Measurements from ENCODE around the gene ZNF44. TPM values are rescaled to one million over a fixed set of nuclear protein-coding genes. Genes with fewer than 3 reads are reported as not detected.
"Not testable (repeated sequence)": the region's sequence is repeated elsewhere in the genome, so short reads cannot be mapped to it uniquely, and the experiment has no call there.

Gene ZNF44
- 4.2 and 11.5 TPM in 2 replicates for total RNA-seq (2014; rRNA removed; shearing (Covaris generic))

DNA sequence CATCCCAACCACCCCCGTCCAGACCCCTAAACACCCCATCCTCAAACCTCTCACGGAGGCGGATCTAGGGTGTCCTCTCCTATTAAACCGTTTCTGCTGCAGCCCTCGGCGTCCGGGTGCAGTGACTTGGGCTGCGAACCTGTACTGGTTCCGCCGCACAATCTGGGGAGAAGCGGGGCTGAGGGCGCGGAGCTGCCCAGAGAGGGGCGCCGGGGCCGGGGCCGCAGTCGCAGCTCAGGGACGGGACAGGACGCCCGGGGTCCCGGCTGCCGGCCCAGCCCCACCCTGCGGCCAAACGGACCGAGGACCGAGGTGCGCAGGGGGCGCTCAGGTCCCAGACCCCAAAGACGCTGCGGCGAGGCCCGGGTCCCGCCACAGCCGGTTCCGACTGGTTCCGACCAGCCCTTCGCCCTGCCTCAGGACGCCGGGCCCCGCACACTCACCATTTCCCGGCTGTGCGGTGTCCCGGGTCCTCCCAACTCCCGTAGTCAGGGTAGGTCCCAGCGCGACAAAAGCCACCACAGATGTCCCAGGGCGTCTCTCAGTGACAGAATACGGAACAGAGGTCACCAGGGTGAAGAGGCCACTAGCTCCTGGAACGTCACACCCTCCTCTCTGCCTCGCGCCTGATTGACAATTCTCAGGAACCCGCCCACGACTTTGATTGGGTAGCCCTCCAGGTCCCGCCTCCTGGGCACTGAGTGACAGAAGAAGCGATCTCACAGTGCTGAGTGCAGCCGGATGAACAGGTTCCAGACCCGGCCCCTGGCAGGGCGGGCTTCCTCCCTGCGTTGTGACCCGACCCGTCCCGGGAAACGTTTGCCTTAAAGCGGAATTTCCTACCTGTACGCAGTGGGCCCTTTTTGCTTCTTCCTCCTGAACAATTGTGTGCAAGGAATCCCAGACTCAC is at the start of gene ZNF44:
Gene ZNF44, minus strand, starts transcription at position 635 of the 910 bp plus-strand sequence. Its CDS starts 189 bp downstream, at position 446.
- DNase-seq (ENCODE audit: low read depth), result peak; percentile 96

DNA sequence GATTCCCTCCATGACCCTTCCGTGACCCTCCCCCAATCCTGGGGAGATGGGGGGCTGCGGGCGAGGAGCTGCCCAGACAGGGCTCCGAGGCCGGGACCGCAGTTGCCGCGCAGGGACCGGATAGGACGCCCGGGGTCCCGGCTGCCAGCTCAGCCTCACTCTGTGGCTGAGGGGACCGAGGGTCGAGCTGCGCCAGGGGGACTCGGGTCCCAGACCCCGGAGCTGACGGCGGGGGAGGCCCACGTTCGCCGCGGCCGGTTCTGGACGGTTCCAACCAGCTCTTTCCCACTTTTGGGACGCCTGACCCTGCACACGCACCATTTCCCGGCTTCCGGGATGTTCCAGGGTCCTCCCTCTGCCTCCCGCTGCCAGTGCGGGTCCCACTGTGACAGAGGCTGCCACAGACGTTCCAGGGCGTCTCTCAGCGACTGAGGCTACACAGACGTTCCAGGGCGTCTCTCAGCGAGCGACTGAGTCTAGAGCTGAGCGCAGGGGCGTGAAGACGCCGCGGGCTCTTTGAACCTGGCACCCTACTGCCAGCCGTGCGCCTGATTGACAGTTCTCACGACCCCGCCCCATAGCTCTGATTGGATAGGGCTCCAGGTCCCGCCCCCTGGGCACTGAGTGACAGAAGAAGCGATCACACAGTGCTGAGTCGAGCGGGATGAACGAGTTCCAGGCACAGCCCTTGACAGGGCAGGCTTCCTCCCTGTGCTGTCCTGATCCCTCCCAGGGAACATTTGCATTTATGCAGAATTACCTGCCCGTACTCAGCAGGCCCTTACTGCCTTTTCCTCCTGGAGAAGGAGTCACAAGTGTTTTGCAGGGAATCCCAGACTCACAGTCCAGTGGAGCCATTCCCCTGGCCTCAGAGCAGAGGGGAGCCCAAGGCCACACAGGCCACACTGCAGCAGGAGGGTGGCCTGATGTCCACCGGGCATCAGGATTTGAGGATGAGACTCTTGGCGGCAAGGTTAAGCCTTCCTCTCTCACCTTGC is 38.8 kb upstream of the ZNF44 start, which contains the start of gene ZNF563:
Gene ZNF563, minus strand, starts transcription at position 472 of the 998 bp plus-strand sequence. Its CDS starts 151 bp downstream, at position 321.
- peak; percentile 94 for DNase-seq (ENCODE audit: low read depth)

DNA sequence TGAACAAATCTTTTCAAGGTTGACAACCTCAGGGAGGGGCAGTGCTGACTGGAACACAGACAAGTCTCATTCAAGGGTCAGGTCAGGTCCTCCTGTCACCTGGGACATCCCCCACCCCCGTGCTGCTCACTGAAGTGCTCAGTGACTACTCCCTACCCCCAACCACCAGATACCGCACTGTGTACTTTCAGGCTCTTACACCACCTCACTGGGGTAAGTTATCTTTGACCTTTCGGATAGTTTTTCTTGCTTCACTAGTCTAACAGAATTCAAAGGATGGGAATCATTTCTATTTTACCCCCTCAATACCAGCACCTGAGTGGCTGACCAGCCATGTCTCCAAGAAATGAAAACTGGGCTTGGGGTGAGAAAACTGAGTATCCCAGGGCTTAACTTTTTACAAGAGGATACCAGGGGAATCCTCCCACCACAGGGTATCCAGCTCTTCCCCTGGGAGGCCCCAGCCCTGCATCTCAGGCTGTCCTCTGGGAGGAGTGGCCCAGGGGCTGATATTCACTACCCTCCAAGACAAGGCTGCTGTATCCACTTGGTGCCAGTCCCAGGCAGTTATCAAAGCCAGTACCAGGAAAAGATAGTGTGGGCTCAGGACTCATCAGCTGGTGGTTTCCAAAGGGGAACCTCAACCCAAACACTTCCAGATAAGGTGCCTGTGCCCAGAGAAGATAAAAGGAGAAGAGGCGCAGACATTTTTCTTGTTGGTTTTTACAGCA is 36.7 kb upstream of the ZNF44 start:
- DNase-seq (ENCODE audit: low read depth), result no peak

- DNase-seq (ENCODE audit: low read depth), result no peak
Measured at GRCh38 chr19:12330340-12330739, 35.7 kb upstream of the ZNF44 start.

GRCh38 chr19:12325690-12326089 is 31.0 kb upstream of the ZNF44 start:
- DNase-seq (ENCODE audit: low read depth), result no peak

- DNase-seq (ENCODE audit: low read depth), result no peak
Measured at GRCh38 chr19:12318782-12319413, 24.2 kb upstream of the ZNF44 start.

DNA sequence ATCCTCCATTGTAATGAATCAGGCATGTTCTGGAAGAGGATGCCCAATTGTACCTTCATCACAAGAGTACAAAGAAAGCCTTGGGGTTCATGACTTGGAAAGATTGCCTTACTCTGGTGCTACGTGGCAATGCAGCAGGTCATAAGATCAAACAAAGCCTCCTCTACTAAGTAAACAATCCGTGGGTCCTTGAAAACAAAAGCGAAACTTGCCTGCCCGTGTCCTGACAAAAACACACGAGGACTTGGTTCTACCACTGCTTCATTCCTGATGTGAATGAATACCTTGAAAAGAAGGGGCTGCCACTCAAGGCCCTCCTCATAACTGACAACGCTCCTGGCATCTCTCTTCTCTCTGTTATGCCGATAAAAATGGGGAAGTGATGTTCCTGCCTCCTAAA is 19.9 kb upstream of the ZNF44 start:
- peak; percentile 17 for DNase-seq (ENCODE audit: low read depth)

DNA sequence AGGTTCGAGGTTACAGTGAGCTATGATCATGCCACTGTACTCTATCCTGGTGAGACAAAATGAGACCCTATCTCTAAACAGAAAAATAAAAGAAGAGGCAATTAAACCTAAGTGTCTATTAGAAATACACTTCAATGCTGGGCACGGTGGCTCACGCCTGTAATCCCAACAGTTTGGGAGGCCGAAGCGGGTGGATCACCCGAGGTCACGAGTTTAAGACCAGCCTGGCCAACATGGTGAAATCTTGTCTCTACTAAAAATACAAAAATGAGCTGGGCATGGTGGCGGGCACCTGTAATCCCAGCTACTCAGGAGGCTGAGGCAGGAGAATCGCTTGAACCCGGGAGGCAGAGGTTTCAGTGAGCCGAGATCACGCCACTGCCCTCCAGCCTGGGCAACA is 14.2 kb upstream of the ZNF44 start:
- not testable (repeated sequence) for DNase-seq (ENCODE audit: low read depth)

GRCh38 chr19:12295191-12295590 is 508 bp upstream of the ZNF44 start:
- DNase-seq (ENCODE audit: low read depth), result no peak

DNA sequence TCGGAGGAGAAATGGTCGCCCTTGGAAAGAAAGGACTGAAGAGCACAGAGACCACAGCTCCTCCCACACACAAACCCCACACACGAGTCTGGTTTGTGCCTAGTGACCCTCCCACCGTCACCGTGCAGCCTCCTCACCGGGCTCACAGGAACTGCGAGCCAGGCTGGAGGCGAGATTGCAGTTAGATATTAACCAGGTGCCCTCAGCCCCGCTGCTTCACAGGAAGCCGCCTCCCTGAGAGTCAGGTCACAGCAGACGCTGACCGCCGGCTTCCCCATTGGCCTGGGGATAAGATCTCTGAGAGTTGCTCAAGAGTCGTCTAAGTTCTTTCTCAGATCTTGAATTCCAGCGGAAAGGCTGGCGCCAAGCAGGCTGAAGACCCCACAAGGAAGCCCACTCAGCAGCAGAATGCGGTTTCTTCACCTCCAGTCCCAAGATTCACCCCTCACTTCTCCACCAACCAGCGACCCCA is 870 bp downstream of the ZNF44 start:
- DNase-seq (ENCODE audit: low read depth), result peak; percentile 84

DNA sequence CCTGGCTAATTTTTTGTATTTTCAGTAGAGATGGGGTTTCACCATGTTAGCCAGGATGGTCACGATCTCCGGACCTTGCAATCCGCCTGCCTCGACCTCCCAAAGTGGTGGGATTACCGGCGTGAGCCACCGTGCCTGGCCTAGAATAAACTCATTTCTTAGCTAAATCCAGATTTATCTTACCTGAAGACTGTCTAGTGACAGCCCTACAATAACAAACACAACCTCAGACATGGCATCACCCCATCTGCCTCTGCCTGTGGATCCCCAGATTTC is 5.0 kb downstream of the ZNF44 start:
- no peak for DNase-seq (ENCODE audit: low read depth)

GRCh38 chr19:12287958-12288500 is 6.7 kb downstream of the ZNF44 start:
- no peak for DNase-seq (ENCODE audit: low read depth)

GRCh38 chr19:12284631-12285030 is 10.1 kb downstream of the ZNF44 start:
- DNase-seq (ENCODE audit: low read depth), result no peak

GRCh38 chr19:12284226-12284625 is 10.5 kb downstream of the ZNF44 start:
- no peak for DNase-seq (ENCODE audit: low read depth)

- no peak for DNase-seq (ENCODE audit: low read depth)
Measured at GRCh38 chr19:12278713-12279112, 16.0 kb downstream of the ZNF44 start.

DNA sequence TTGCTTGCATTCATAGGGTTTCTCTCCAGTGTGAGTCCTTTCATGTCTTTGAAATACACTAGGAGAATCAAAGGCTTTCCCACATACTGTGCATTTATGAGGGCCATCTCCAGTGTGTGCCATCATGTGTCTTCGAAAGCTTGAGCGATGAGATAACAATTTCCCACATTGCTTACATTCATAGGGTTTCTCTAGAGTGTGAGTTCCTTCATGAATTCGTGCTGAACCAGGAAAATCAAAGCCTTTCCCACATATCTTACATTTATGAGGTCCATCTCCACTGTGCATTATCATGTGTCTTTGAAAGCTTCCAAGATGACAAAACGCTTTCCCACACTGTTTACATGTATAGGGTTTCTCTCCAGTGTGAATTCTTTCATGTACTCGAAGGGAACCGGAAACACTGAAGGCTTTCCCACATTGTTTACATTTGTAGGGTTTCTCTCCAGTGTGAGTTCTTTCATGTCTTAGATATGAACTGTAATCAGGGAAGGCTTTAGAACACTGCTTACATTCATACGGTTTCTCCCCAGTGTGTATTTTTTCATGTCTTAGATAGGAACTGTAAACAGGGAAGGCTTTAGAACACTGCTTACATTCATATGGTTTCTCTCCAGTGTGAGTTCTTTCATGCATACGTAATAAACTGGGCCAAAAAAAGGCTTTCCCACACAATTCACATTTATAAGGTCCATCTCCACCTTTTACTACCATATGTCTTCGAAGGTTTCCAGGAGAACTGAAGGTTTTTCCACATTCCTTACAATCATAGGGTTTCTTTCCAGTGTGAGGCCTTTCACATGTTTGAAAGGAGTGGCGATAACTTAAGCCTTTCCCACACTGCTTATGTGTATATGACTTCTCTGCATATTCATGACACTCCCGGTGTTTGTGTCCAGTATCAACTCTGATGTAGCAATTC is 21.4 kb downstream of the ZNF44 start:
- no peak for DNase-seq (ENCODE audit: low read depth)

DNA sequence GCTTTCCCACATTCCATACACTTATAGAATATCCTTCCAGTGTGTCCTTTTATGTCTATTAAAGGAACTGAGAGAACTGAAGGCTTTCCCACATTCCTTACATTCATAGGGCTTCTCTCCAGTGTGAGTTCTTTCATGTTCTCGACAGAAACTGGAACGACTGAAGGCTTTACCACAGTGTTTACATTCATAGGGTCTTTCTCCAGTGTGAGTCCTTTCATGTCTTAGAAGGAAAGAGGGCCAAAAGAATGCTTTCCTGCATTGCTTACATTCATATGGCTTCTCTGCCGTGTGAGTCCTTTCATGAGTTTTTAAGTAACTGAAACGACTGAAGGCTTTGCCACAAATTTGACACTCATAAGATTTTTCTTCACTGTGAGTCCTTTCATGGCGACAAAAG is 22.3 kb downstream of the ZNF44 start:
- DNase-seq (ENCODE audit: low read depth), result no peak

GRCh38 chr19:12270854-12271253 is 23.8 kb downstream of the ZNF44 start:
- DNase-seq (ENCODE audit: low read depth), result no peak

- no peak for DNase-seq (ENCODE audit: low read depth)
Measured at GRCh38 chr19:12265921-12266704, 28.6 kb downstream of the ZNF44 start.
